HS-5 (cell line): ENCODE results near the gene LSM14B.
"Not testable (repeated sequence)": the region's sequence is repeated elsewhere in the genome, so short reads cannot be mapped to it uniquely, and the experiment has no call there.

Experiments used
- DNase-seq: peaks from one replicate; pipeline ENCODE4 v3.0.0-alpha.2; 2012; ENCODE audit warnings: low read depth

Gene LSM14B

DNA sequence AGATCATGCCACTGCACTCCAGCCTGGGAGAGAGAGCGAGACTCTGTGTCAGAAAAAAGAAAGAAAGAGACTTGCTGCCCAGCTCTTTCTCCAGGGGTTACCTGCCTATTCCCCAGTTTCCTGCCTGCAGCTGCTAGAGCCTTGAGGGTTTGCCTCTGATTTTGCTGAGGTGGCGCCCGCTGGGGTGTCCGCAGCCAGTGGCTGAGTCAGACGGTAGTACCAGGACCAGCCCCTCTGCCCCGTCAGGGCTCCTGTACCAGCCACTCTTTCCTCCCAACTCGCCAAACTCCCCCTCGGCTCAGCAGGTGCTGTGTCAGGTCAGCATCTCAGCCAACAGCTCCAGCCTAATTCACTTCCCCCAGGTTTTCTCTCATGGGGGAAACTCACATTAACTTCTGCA lies 7.4 kb upstream of the LSM14B start:
- no peak for DNase-seq

DNA sequence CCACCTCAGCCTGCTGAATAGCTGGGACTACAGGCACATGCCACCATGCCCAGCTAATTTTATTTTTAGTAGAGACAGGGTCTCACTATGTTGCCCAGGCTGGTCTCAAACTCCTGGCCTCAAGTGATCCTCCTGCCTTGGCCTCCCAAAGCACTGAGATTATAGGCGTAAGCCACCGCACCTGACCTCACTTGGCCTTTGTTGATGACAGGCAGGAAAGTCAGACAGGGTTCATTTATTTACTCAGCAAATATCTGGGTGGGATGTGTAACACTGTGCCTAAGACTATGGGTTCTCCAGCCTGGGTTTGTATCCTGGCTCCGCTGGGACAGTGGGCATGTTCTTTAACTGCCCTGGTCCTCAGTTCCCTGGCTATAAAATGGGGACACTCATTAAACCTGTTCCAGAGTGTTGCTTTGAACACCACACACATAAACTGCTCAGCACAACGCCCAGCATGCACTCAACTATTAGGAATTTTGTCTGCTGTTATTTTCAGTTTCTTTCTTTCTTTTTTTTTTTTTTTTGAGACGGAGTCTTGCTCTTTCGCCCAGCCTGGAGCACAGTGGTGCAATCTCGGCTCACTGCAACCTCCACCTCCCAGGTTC lies 6.4 kb upstream of the LSM14B start:
- not testable (repeated sequence) for DNase-seq

DNA sequence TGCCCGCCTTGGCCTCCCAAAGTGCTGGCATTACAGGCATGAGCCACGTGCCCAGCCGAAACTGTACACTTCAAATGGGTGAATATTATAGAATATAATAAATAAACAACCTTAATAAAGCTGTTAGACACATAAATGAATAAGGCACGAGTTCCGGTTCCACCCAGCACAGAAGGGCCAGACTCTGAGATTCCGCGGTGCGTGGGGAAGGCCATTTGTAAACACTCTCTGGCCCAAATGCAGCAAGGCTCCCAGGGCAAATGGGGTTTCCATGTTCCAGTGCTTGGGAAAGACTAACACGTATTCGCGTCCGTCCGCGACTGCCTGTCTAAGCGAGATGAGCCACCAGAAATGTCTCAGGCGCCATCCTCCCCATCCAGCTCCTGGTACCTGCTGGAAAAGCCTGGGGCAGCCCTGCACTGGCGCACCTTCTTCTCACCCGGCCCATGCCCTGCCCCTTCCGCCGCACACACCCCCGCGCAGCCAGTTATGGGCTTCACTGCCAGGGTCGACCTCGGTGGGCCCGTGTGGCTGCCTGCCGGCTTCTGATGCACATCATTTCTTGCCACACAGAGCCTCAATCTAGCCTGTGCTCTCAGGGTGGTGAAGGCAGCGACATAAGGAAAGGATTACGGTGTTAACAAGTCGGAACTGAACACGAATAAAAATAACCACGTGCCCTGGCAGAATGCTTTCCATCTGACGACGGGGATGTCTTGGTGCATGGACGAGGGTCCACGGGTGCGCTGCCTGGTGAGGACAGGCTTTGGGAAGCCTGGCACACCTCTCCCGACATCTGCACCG lies 5.5 kb upstream of the LSM14B start:
- no peak for DNase-seq

DNA sequence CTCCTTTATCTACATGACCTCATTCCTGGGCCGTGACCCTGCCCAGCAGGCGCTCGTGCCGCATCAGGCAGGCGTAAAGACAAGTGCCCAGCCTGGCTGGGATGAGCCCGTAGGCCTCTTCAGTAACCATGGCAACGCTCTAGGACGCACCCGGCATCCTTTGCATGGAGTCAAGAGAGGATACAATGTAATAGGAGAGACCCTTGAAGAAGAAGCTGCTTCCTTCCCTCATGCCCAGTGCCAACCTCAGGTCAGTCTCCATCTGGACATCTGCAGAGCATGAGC lies 5.0 kb upstream of the LSM14B start:
- no peak for DNase-seq

DNA sequence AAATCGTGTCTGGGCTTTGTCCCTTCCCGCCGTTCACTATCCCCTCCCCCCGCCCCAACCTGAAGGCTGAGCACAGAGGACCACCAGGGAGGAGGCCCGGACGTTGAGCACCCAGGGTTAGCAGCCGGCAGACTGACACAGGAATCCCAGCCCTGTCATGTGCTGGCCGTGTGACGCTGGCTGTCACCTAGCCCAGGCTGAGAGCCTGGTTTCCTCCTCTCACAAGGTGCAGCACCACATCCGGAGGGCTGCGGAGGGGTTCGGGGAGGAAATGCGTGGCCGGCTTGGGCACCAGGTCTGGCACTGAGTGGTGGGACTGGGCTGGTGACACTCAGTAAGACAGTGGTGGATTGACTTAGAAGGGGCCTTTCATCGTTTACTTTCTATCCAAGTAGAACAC lies 4.6 kb upstream of the LSM14B start:
- DNase-seq: no peak

DNA sequence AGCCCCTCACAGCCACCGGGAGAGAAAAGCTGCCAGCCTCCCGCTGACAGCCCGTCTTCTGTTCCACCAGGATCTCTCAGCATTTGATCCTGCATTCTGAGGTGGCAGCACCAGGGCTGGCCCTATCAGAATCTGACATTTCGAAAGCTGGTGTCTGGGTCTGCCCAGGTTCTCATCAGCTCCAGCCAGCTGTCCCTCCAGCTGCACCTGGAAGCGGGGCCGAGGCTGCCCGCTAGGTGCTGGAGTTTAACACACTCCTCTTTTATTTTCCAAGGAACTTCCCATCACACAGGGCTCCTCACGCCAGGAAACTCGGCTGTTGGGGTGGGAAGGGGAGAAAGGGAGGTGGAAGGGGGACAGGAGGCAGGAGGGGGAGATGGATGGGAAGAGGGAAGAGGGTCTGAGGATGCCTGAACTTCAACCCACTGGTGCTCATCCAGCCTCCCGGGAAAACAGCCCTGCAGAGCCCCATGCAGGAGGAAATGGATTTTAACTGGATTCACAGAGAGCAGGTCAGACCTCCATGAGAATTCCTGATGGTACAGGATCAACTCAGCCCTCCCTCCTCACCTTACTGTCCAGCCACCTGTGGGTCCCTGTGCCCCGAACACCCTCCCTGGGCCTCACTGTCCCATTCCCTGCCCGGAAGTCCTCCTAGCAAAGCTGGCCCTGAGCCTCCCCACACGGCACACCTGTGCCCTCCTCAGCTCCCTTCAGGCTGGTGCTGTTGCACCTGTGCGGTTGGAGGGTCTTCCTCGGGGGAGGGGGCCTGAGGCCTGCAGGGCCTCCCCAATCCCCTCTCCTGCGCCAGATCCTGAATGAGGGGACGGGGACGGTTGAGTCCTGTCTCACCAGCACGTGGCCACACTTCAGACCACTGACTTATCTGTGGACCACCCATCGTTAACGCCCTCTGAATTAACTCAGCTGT lies 3.9 kb upstream of the LSM14B start:
- DNase-seq: no peak

DNA sequence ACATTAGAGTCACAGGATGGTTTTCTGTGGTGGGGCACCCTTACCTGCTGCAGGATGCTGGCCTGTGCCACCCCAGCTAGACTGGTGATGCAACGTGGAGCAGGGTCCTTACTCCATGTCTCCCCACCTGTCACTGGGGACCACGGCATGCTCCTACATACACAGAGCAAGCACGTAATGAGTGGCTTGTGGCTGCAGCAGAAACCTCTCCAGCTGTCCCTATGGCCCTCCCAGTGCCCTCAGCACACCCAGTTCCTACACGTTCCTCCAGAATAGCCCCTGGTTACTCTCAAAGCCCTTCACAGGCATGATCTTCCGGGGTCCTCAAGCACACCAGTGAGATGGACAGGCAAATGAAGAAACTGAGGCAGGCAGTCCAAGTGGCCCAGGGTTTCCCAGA lies 3.2 kb upstream of the LSM14B start:
- no peak for DNase-seq

DNA sequence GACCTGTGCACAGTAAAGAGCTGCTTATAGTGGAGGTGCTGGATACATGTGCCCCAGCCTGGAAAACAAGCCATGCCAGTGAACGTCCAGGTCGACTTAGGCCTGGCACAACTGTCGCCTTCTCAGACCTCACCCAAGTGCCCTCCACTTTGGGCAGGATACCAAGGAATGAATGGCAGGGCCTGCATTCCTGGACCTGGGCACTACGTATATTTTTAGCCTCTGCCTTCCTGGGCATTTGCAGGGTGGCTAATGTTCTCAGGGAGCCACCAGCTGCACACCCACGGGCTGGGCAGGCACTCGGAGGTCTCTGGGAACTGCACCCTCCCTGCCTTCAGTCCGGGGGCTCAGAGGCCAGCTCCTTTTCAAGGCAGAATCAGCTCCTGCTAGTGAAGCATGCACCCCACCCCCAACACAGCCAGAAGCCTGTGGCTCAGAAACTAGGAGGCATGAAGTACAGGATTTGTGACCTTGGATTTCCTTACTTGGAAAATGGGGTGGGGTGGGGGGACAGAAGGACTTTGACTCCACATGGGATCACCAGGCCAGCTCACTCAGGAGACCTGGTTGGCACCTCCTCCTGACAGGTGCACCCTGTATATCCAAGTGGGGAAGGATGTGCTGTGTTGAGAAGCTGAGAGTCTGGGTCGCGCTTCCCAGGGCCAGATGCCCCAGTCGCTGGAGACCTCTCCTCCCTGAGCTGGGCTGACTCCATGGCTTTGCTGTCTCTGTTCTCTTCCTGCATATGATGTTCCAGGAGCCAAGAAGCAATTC lies 2.5 kb upstream of the LSM14B start:
- DNase-seq: no peak

DNA sequence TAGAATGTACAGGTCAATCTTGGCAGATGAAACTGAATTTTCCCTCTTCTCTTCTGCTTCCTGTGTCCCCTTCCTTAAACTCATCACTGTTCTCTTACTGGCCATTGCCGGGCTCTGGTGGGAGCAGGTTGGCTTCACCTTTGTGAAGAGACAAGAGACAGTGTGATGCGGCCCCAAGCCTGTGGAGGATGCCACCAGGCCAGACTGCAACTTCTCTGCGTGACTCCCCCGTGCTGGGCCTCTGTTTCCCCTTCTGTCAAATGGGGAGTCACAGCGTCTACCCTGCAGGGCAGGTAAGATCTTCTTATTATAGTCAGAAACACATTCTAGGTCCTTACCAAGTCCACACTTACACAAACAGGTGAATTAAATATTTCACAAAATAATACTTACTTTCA lies 1.9 kb upstream of the LSM14B start:
- DNase-seq: no peak

DNA sequence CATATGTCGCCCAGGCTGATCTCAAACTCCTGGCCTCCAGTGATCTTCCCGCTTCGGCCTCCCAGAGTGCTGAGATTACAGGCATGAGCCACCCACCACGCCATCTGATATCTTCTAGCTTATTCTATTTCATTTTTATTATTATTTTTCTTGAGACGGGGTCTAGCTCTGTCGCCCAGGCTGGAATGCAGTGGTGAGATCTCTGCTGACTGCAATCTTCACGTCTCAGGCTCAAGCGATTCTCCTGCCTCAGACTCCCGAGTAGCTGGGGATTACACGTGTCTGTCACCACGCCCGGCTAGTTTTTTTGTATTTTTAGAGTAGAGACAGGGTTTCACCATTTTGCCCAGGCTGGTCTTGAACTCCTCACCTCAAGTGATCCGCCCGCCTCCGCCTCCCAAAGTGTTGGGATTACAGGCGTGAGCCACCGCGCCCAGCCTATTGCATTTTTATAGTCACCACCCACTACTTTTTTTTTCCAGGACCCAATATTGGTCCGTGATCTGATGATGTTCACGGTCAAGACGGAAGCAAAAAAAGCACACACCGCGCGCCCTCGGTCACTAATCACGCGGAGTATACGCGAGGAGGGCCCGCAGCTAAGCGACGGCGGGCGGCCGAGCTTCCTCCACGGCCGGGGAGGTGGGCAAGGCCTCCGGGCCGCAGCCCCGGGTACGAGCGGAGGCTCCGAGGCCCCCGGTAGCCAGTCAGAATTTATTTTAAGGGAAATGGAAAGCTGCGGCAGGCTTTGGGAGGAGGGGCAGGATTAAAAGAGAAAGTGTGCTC lies 1.1 kb upstream of the LSM14B start:
- DNase-seq: no peak

DNA sequence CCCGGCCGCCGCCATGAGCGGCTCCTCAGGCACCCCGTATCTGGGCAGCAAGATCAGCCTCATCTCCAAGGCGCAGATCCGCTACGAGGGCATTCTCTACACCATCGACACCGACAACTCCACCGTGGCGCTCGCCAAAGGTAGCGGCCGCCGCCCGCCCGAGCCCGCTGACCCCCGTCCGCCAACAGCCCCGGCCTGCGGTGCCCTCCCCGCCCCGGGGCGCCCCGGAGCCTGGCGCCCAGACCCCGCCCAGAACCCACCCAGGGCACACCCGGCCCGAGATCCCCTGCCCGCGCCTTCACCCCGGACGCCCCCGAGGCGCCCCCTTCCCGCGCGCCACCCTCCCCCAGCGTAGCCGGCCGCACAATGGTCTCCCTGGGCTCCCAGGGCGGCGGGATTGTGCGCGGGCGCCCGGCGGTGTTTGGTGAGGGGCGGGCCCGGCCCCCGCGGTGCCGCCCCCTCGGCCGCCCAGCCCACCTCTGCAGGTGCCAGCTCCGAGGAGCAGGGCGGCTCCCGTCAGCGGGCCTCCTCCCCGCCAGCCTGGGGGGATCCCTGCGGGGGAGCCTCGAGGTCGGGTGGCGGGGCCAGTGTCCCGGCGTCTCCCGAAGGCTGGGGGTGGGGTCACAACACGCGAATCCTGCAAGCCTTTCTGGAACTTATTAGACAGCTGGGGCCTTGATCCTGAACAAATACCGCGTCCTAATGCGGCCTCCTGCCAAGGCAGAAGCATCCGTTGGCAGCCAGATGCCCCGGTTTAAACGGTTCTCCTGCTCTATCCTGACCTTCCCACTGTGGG lies 577 bp downstream of the LSM14B start:
- DNase-seq: no peak

DNA sequence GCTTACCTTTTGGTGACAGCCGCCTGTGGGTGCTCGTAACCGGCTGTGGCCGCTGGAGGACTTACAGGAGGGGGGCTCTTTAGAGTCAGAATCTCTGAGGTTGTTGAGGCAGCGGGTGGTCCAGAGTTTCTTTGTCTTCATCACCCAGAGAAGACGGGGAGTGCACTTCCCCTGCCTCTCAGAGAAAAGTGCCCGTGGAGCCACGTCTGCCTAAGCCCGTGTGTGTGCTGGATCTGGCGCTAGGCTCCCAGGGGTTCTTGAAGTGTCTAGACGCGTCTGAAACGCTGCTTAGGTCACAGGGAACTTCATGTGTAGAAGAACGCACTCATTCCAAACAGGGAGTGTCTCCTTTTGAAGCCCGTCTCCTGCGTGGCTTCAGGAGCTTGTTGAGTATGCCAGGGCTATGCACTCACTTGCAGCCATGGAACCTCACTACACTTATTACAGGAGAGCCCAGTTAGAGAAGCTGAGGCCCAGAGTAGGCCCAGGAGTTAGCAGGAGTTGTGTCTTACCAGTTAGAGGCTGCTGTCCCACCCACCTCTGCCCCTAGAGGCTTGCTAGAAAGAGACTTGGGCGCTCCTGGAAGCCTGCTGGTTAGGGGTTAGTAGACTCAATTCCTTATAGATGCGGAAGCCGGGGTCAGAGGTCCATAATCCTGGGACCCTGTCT lies 1.3 kb downstream of the LSM14B start:
- no peak for DNase-seq

DNA sequence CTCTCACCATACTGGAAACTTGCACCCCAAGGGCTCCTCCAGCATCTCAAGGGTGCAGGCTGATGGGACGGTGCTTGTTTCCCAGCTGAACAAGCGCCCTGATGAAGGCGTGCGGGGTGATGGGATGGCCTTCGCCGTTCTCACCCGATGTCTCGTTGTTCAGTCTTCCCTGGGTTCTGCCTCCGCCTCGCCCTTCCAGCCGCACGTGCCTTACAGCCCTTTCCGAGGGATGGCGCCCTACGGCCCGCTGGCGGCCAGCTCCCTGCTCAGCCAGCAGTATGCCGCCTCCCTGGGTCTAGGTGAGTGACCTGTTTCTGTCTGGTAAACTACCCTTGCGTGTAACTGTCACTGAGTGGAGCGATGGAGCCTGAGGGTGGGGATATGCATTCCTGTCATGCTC lies 3.9 kb downstream of the LSM14B start:
- DNase-seq: no peak

DNA sequence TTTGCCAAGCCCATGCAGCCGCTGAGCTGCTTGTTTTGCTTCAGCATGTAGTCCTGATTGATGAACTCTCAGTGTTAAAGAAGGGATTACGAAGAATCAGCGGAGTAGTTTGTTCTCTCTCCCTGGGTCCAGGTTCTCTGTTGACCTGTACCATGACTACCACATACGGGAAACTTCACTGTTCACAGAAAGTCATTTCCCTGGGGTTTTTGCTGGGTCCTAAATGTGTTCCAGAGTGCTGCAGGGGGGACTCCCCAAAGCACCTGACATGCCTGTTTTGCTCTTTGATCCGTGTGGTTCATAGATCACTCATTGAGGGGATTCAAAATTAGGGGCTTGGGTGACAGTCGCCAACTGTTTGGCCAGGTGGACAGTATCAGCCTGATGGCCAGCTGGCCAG lies 5.5 kb downstream of the LSM14B start:
- no peak for DNase-seq

DNA sequence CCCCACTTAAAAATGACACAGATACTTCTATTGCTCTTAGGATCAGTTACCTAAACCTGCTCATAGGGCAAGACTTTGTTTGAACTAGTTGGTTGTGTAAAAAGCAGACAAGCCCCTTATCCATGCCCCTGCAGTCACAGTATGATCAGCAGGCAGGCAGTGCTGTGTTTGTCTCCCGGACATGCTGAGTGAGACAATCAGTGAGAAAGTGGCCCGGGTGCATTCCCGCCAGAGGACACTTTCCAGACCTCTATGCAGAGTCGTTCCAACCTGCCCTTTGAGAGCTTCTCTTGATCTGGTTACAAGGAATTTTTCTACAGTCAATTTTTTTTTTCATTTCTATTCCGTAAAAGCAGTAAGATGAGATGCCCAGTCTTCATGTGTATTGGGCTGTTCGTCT lies 6.2 kb downstream of the LSM14B start:
- no peak for DNase-seq

DNA sequence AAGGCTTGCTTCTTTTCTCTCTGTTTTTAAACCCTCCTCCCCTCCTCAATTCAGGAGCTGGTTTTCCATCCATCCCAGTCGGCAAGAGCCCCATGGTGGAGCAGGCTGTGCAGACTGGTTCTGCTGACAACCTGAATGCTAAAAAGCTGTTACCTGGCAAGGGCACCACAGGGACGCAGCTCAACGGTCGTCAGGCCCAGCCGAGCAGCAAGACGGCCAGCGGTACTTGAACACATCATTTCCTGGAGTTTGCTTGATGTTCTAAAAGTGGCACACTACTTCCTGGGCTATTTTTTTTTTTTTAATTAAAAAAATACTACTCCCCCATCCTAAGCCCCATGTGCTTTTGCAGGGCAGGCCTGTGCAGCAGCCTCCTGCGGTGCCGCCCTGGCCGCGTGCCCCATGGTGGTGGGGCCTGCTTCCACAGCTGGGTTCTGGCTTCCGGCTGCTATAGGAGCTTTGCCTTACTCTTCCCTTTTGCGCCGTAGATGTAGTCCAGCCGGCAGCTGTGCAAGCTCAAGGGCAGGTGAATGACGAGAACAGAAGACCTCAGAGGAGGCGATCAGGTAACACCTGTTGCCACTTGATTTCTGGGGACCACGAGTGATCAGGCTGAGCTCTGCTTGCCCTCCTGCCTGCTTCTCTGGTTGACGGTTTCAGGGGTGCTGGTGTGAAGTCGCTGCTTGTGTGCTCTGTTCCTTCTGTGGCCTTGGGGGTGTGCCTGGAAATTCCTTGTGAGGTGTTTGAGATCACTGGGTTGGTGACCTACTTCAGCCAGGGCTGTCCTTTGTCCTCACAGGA lies 7.7 kb downstream of the LSM14B start:
- no peak for DNase-seq

DNA sequence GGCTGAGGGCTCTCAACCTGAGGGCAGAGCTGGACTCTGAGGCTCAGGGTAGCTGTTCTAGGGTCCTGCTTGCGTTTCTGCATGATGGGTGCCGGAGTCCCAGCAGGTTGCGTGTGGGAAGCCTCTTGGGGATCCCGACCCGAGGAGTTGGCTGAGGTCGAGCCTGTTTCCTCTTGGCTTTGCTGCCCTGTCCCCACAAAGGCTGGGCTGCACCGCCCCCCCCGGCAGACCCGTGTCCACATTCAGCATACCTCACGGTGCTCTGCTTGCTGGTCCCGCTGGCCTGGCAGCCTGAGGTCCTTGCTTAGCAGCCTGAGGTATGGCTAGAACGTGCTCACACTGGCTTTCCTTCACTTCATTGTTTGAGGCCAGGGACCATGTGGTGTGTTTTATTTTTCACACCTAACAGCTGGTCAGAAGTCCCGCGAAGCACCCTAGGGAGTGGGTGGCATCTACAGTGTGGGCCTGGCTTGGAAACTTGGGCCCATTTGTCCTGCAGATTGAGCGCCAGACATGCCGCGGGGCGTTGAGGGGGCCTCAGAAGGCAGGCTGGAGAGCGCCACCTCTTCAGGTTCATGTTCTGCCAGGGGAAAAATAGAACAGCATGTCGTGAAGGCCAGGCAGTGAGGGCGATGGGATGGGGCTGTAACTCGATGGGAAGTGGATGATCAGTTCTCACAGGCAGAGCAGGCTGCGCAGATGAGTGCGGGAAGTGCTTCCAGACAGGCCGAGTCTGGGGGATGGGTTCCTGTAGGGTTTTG lies 9.5 kb downstream of the LSM14B start:
- DNase-seq: no peak

DNA sequence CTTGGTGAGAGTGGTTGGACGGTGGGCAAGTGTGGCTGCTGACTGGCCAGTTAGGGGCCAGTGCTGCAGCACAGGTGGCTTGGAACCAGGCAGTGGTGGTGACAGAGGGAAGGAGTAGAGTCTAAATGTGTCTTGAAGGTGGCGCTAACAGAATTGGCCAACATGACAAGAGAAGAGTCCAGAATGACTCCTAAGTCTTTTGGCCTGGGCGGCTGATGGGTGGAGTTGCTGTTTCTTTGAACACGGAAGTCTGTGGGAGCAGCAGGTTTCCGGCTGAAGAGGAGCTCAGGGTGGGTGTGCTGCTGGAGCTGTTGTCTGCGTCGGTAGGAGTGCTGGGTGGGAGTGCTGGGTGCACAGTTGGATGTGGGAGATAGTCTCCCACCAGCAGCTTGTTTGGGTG lies 10.1 kb downstream of the LSM14B start:
- no peak for DNase-seq
